Suprapubic skin (tissue), 4 donors: ENCODE measurements around the gene CTNNBL1. TPM values are rescaled to one million over a fixed set of nuclear protein-coding genes. Genes with fewer than 3 reads are reported as not detected.

ENCODE experiments used
- DNase-seq, 2 donors: peaks; one replicate each; pipeline ENCODE4 v3.0.0-alpha.2; 2019; ENCODE audit warnings: low spot score in 2 of 2
- H3K27ac ChIP-seq: fragments of 200-600 bp; sonication (generic); one replicate; pipeline ENCODE4 v1.5.1; 2019
- H3K27me3 ChIP-seq: fragments of 200-600 bp; sonication (generic); one replicate; pipeline ENCODE4 v1.5.1; 2019
- H3K36me3 ChIP-seq: fragments of 200-600 bp; sonication (generic); one replicate; pipeline ENCODE4 v1.5.1; 2019
- H3K4me1 ChIP-seq: fragments of 200-600 bp; sonication (generic); one replicate; pipeline ENCODE4 v1.5.1; 2019
- H3K4me3 ChIP-seq: fragments of 200-600 bp; sonication (generic); one replicate; pipeline ENCODE4 v1.5.1; 2019; ENCODE audit warnings: mild to moderate bottlenecking
- H3K9me3 ChIP-seq: fragments of 200-600 bp; sonication (generic); one replicate; pipeline ENCODE4 v1.5.1; 2019
- CTCF ChIP-seq, 2 donors: fragments of 200-600 bp in 1 of 2; fragments of 450-650 bp in 1 of 2; sonication (generic) in 1 of 2; IDR thresholded peaks; one replicate each; pipeline ENCODE4 v1.5.1; 2016 to 2019; ENCODE audit warnings: antibody characterized with exemption in 2 of 2, mild to moderate bottlenecking in 1 of 2, moderate library complexity in 1 of 2
- EP300 ChIP-seq: sonication (generic); formaldehyde crosslinking; IDR thresholded peaks from one replicate; pipeline ENCODE4 v1.6.1; 2017; ENCODE audit warnings: antibody characterized with exemption
- POLR2A ChIP-seq, 2 donors: fragments of 450-650 bp; IDR thresholded peaks; one replicate each; pipeline ENCODE4 v1.6.1; 2017; ENCODE audit warnings: antibody characterized with exemption in 2 of 2, mild to moderate bottlenecking in 2 of 2, moderate library complexity in 2 of 2
- POLR2AphosphoS5 ChIP-seq, 3 donors: sonication (generic); formaldehyde crosslinking; IDR thresholded peaks; one replicate each; pipeline ENCODE4 v1.6.1; 2017; ENCODE audit warnings: antibody characterized with exemption in 3 of 3
- WGBS: methylation state at CpG from one replicate; pipeline ENCODE4 v1.1.5; 2018; 5-methylcytosine and 5-hydroxymethylcytosine counted together
- total RNA-seq, 4 donors: library from RNA; depleted of rRNA; stranded (reverse); fragments of >200 nt; gene quantifications; one replicate each; pipeline ENCODE4 v1.1.0, GENCODE V29; 2016

Gene CTNNBL1
- total RNA-seq, 4 donors from 2014 or later, result 17.2 to 27.4 (median 26.1) TPM

GRCh38 chr20:37868851-37869333 is 175.1 kb downstream of the CTNNBL1 start:
- no peak for DNase-seq
- 59% methylated on average over 3 of the region's 3 CpGs for WGBS
- Histone ChIP-seq H3K27ac (no peak overlapping the region), H3K9me3 (no peaks in the 10 kb centered on the region), H3K4me1 (no peaks in the 10 kb centered on the region), H3K36me3 (peaks cover 58% of the 10 kb centered on the region), H3K4me3 (no peak overlapping the region), H3K27me3 (no peaks in the 10 kb centered on the region)
- TF ChIP-seq POLR2AphosphoS5 (IDR thresholded peaks at IDR 0.05), result no peak
- no peak for TF ChIP-seq CTCF (IDR thresholded peaks at IDR 0.05)
- TF ChIP-seq POLR2A (IDR thresholded peaks at IDR 0.05), result no peak
- TF ChIP-seq EP300, result no peak

GRCh38 chr20:37869334-37869861 is 175.6 kb downstream of the CTNNBL1 start:
- Histone ChIP-seq H3K4me3 (no peak overlapping the region), H3K9me3 (no peaks in the 10 kb centered on the region), H3K4me1 (no peaks in the 10 kb centered on the region), H3K36me3 (peaks cover 62% of the 10 kb centered on the region), H3K27ac (no peak overlapping the region), H3K27me3 (no peaks in the 10 kb centered on the region)
- TF ChIP-seq CTCF (IDR thresholded peaks at IDR 0.05), result no peak
- no peak for TF ChIP-seq POLR2A (IDR thresholded peaks at IDR 0.05)
- TF ChIP-seq POLR2AphosphoS5 (IDR thresholded peaks at IDR 0.05), result no peak
- no peak for TF ChIP-seq EP300
- no peak for DNase-seq
- WGBS, result 91% methylated on average over 6 of the region's 6 CpGs

- Histone ChIP-seq H3K27ac (no peak overlapping the region), H3K36me3 (peaks cover 65% of the 10 kb centered on the region), H3K4me1 (no peaks in the 10 kb centered on the region), H3K4me3 (no peak overlapping the region), H3K27me3 (no peaks in the 10 kb centered on the region), H3K9me3 (no peaks in the 10 kb centered on the region)
- TF ChIP-seq CTCF (IDR thresholded peaks at IDR 0.05), result no peak
- 84% methylated on average over 11 of the region's 11 CpGs for WGBS
- DNase-seq, result no peak
These were observed 176.5 kb downstream of the CTNNBL1 start for GRCh38 chr20:37870294-37870693.

- TF ChIP-seq CTCF (IDR thresholded peaks at IDR 0.05), result no peak
- no peak for TF ChIP-seq POLR2AphosphoS5 (IDR thresholded peaks at IDR 0.05)
- no peak for TF ChIP-seq POLR2A (IDR thresholded peaks at IDR 0.05)
- no peak for TF ChIP-seq EP300
- DNase-seq, result no peak
- H3K4me3 ChIP-seq, result no peak overlapping the region
- peaks cover 58% of the 10 kb centered on the region for H3K36me3 ChIP-seq
- H3K9me3 ChIP-seq, result no peaks in the 10 kb centered on the region
- H3K4me1 ChIP-seq, result no peaks in the 10 kb centered on the region
- H3K27ac ChIP-seq, result no peak overlapping the region
- H3K27me3 ChIP-seq, result no peaks in the 10 kb centered on the region
- 85% methylated on average over 12 of the region's 13 CpGs for WGBS
These were observed 177.9 kb downstream of the CTNNBL1 start for GRCh38 chr20:37871751-37872150.

GRCh38 chr20:37872161-37872560 is 178.3 kb downstream of the CTNNBL1 start:
- TF ChIP-seq CTCF (IDR thresholded peaks at IDR 0.05), result no peak
- Histone ChIP-seq H3K4me3 (no peak overlapping the region), H3K9me3 (no peaks in the 10 kb centered on the region), H3K4me1 (no peaks in the 10 kb centered on the region), H3K27me3 (no peaks in the 10 kb centered on the region), H3K36me3 (peaks cover 58% of the 10 kb centered on the region), H3K27ac (no peak overlapping the region)
- WGBS, result 82% methylated on average over 6 of the region's 9 CpGs
- DNase-seq, result no peak
